GF-D8 (cell line): ENCODE measurements around the gene GLUL.
A peak's percentile ranks its signal among the peaks of the same experiment; 100 is the strongest.

ENCODE experiments used
- DNase-seq: peaks from one replicate; lab custom pipeline; 2025; lab: John Stamatoyannopoulos, UW

The GLUL gene

DNA sequence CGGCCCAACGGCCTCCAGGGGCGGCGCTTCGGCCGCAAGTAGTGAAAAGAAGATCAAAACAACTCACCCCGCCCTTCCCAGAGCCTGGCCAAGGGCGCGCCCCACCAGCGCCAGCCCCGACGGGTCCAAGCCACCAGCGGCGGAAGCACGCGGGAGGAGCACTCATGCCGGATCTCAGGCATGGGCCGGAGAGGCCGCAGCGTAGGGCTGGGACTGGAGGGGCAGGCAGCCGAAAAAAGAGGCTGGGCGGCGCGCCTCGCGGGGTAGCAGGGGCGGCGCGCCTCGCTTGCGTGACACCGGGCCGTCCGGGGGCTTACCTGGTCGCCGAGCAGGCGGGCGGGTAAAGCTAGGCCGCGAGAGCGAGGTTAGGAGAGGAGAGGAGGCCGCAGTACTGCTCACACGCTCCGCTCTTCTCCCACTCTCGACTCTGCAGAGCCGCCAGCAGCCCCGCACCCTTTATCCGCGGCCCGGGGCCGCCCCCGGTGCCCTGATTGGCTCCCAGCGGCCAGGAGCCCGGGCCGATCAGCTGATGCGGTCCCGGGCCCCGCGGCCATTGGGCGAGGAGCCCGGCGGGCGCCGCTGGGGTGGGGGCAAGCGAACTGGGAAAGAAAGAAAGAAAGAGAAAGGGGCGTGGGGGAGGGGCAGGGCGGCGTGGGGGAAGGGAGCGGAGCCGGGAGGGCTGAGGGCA lies at the start of gene GLUL:
Gene GLUL (minus strand): TSS at position 429 of the 688 bp plus-strand sequence. CDS start 3,053 bp downstream, outside the sequence.
- peak; percentile 72 for DNase-seq

DNA sequence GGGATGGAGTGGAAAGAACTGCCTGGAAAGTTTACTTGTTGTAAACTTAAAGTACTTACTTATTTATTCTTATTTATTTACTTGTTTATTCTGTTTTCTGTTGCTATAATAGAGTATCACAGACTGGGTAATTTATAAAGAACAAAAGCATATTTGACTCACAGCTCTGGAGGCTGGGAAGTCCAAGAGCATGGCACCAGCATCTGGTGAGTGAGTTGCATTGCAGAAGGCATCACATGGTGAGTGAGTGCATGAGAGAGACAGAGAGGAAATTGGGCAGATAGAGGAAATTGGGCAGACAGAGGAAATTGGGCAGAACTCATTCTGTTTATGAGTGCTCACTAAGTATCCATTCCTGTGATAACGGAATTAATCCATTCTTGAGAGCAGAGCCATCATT lies 46.7 kb upstream of the GLUL start:
- no peak for DNase-seq

DNA sequence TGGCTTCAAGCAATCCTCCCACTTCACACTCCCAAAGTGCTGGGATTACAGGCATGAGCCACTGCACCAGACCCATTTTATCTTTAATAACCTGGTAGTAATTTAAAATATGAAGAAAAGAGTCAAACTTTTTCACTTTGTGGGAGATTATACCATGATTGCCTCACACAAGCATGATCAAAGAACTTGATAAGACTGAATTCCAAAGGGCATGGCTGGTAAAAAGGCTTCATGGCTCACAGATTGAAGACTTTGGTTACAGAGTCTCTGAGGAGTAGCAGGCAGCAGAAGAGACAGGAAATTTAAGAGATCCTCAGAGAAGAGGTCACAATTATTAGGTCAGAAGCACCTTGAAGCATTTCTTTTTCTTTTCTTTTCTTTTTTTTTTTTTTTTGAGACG lies 42.0 kb upstream of the GLUL start:
- no peak for DNase-seq

DNA sequence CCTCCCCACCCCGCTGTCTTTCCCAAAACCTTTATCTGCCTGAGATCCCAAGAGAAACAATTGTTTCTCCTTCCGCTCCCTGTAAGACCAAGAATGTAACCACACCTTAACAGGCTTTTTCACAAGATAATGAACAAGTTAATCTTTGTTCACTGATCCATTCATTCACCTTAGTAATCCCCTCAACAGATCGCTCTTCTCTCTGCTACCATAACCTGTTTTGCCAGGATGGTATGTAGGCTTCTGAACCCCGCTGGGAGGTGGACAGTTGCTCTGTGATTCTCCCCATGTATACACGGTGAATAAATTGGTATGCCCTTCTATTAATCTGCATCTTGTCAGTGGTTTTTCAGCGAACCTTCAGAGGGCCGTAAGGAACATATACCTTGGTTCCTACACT lies 39.7 kb upstream of the GLUL start:
- no peak for DNase-seq

DNA sequence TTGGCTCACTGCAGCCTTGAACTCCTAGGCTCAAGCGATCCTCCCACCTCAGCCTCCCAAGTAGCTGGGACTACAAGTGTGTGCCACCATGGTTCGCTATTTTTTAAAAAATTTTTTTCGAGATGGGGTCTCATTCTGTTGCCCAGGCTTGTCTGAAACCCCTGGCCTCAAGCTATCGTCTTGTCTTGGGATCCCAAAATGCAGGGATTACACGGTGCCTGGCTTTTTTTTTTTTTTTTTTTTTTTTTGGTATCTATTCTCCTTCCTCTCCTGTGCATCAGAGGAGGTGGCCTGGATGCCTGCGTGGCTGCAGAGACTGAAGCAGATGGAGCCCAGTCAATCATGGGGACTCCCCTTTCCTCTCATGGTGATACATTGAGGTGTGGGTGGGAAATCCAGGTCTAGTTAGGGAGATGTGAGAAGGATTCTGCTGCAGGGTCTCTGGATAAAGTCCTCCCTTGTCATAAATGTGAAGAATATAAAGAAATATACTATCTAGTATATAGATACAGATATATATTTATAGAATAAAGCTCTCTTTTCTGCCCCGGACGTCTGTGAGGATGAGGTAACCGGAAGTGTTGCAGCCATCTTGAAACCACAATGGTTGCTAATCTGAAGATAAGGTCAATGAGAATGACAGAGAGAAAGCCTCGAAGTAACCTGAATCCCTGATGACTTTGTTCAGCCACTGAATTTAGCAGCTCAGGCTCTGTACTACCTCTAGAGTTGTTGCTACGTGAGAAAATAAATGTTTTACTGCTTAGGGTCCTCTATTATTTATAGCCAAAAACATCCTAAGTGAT lies 38.9 kb upstream of the GLUL start:
- DNase-seq, result peak; percentile 77

DNA sequence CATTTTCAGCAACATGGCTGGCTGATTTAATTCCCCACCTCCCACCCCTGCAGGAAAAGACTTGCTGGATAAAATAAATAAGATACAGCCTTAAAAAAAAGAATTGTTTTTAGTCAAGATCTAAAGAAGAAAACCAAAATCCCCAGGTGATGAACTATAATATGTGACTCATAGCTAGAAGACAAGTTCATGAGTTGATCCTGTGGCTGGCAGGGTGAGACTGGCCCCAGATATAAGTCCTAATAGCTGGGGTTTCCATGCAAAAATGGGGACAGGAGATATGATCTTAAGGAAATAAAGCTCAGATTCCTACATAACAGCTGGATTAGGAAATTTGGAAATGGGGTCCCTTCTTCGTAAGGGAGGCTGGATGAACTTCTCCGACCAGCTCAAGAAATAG lies 36.5 kb upstream of the GLUL start:
- DNase-seq, result no peak

DNA sequence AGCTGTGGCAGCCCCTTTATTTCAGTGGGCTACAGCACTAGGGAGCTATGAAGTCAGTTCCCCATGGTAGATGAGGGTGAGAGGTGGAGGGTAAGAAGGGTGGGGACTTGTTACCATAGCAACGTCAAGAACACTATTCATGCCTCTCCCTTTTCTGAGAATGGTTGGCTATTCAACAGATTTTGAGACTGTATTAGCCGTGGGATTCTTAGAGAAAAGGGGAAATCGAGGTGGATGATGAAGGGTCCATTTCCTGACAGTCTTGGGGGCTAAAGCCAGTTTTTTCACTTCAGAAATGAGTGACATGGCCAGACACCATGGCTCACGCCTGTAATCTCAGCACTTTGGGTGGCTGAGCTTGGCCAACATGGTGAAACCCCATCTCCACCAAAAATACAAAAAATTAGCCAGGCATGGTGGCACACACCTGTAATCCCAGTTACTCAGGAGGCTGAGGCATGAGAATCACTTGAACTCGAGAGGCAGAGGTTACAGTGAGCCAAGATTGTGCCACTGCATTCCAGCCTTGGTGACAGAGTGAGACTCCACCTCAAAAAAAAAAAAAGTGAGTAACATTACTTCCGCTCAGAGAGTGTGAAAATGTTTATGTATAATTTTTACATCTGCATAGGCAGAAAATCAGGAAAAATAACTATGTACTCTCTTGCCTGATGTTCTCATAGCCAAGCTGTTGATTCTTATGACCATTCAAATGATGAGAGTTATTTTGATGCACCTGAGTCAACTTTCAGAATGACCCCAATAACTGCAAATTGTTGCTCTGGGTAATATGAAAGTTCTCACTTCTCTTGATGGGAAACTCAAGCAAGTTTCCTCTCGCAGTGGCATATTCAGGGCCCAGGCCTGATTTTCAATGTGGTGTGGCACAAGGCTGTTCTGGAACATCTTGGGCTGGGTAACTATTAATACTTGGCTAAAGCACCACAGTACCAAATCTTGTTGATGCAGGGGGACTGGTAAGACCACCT lies 35.1 kb upstream of the GLUL start:
- DNase-seq, result no peak

DNA sequence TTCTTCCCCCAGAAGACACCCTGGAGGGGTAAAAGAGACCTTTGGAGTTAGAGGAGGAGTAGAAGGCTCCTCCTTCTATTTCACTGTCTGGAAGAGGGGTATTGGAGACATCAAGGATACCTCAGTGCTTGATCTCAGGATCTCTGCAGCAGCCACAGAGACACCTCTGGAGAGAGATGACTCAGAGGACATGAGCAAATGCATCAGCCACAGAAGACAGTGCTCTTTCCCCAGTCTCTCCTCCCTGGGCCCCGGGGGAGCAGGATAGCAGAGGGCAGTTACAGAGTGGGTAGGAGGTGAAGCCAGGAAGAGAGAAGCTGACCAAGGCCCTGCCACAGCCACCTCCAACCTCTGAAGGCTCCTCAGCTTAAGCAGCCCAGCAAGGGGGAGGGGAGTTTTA lies 24.2 kb upstream of the GLUL start:
- no peak for DNase-seq

DNA sequence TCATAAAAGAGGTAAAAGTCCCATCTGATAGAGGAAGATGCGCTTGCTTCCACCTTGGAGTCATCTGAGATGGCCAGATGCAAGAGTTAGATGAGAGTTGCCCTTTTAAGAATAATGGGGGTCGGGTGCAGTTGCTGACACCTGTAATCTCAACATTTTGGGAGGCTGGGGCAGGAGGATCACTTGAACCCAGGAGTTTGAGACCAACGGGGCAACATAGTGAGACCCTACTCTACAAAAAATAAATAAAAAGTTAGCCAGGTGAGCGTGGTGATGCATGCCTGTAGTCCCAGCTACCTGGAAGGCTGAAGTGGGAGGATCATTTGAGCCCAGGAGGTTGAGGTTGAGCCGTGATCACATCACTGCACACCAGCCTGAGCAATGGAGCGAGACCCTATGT lies 22.4 kb upstream of the GLUL start:
- no peak for DNase-seq

DNA sequence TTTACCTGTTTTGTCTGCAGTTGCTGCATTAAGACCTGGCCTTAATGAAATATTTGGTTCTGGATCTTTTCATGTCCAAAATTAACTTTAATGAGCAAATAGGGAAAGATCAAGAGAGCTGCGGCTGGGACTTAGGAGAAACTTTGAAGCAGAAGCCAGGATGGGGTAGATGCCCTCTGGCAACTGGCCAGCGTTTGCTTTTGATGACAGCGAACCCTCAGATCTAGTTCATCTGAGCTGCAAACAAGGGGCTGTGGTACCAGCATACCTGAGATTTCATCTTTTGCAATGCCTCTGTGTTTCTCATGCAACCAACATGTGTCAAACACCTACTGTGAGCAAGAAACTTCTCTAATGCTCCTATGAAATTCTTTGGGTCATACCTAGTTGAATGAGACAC lies 21.9 kb upstream of the GLUL start:
- no peak for DNase-seq

DNA sequence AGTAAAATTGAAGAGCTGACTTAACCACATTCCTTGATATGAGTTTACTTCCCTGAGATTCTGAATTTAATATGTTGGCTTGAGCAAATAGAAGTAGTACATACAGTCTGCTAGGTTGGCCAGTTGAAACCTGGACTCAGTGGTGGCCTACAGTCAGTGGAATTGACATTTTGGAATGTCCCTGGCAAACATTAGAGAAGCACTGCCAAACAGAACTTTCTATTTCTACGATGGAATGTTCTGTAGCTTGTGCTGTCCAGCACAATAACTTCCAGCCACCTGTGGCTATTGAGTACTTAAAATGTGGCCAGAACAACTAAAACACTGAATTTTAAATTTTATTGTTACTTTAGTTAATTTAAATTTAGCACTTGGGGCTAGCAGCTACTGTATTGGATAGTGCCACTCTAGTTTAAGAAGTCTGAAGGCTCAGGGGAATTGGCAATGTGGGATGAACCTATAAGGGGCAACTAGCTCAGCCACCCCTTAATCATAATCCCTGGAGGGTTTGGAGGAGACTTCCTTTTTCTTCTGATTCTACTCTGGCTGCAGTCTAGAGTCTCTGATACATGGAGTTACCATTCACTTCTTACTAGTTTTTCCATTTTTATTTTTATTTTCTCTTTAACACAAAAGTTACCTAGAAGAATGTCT lies 19.2 kb upstream of the GLUL start:
- no peak for DNase-seq

DNA sequence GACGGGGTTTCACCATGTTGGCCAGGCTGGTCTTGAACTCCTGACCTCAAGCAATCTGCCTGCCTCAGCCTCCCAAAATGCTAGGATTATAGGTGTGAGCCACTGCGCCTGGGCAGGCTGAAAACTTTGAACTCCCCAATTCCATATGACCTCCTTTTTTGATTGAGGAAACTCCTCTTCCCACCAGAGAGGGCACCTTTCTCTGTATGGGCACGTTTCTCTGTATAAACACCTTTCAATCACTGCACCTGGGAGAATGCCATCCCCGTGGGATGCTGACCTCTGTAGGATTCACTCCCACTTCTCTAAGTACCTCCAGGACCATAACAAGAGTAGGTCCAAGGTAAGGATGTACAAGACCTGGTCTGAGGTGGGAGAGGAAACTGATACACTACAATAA lies 18.5 kb upstream of the GLUL start:
- no peak for DNase-seq

DNA sequence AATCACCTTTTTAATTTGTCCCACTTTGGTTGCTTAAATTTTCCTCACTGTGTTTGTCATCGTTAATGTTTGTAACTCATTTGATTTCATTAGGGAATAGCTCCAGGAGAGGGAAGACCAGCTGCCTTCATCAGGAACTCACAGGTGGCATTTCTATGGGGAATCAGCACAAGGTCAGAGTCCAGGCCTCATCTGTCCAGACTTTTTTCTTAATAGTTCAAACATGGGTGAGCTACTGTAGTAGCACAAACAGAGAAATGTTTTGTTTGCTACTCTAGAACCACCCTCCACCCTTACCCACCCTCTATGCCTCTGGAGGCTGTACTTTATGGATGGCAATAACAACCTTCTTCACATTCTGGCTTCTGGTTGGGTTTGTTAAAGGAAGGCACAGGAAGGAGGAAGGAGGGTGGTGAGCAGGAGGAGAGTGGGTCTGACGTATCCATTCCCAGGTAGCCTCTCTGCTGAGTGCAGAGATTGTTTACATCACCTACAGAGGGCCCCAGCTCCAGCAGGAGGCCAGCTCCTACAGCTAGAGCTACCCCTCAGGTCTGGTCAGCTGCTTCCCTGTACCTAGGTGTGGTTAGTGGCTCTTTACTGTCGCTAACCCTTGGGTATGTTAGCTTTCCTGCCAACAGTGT lies 17.0 kb upstream of the GLUL start:
- no peak for DNase-seq

DNA sequence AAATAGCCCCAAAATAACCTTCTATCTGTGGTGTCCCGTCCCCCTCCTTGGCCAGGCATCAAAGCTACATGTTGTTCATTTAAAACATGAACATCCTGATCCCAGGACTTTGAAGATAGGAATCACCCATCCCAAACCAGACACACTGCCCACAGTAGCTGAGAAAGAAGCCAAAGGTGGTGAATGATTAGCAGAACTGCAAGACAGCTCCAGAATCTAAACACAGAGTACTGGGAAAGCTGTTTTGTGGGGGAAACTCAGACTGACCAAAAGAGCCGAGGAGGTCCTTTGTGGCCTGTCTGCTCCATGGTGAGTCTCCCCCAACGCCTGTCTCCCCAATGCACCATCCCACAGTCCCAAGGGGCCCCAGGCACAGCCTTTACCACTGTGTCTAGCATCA lies 16.1 kb upstream of the GLUL start:
- no peak for DNase-seq

DNA sequence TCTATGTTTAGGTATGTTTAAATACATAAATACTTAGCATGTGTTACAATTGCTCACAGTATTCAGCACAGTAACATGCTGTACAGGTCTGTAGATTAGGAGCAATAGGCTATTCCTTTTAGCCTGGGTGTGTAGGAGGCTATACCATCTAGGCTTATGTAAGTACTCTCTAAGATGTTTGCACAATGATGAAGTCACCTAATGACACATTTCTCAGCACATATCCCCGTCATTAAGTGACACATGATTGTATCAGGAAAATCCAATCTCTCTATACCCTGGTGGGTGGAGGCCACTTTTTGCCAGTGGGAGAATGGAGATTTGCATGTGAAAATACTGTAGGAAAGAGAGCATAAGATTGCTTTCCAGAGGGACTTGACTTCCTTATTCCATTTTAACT lies 14.4 kb upstream of the GLUL start:
- no peak for DNase-seq

DNA sequence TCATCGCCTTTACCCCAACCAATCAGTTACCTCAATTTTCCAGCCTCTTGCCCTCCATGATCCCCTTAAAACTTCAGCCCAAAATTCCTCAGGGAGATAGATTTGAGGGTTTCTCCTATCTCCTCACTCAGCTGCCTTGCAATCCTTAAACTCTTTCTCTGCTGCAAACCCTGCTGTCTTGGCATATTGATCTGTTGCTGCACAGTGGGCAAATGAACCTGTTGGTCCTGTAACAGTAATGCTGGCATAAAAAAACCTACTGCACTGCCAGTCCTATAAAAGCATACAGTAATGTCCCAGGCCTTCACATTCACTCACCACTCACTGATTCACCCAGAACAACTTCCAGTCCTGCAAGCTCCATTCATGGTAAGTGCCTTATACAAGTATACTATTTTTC lies 14.0 kb upstream of the GLUL start:
- DNase-seq, result no peak

DNA sequence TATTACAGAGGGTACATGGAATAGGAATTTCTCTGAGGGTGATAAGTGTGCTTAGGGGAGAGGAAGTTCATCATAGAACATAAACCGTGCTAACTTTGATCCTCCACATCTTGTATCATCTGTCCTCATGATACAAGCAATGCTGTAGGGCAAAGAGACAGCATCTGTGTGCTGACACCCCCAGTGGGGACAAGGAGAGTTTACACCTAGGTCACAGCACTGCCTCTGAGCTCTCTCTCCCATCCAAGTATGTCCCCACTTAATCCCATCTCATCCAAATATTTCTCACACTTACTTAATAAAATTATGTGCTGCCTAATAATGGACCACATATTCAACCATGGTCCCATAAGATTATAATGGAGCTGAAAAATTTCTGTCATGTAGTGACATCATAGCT lies 13.2 kb upstream of the GLUL start:
- no peak for DNase-seq

DNA sequence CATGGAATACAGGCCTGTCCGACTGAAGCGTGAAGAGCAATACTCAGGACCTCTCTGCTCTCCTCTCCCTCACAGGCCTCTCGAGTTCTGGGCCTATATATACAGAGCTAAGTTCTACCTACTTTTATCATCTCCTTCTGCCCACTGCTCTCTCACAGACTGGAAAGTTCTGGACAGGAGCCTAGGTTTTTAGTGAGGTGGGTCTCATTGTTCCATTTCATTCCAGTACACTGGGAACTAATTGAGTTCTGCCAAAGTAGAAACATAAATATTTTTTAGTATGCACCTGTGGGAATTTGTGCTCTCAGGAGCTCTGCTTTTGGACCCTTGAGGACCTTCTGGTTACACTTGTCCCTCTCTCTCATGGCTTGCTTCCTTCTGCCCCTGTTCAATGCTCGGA lies 9.0 kb upstream of the GLUL start, which contains the start of gene TEDDM1:
Gene TEDDM1 (minus strand): TSS at position 101 of the 400 bp plus-strand sequence. CDS start 182 bp downstream, outside the sequence.
- DNase-seq, result no peak

DNA sequence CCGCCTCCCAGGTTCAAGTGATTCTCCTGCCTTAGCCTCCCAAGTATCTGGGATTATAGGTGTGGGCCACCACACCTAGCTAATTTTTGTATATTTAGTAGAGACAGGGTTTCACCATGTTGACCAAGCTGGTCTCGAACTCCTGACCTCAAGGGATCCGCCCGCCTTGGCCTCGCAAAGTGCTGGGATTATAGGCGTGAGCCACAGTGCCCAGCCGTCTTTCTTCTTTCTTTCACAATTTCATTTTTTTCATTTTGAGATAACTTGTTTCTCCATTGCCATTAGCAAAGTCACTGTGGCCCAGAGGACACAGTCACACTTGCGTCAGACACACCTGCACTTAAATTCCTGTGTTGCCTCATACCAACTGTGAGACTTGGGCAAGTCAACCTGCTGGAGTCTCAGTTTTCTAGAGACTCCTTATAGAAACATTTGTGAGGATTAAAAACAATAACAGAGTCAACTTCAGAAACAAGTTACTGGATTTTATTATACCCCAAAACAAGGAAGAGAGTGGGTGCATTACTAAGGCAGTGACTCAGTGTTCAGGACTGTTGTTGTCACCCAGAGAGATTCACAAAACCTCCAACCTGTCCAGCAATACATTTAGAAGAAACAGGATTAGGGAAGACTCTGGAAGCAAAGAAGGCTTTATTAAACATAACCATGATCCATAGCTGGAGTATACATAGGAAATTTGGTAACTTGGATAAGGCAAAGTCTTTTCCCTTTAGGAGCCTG lies 6.2 kb upstream of the GLUL start:
- DNase-seq, result peak; percentile 71

DNA sequence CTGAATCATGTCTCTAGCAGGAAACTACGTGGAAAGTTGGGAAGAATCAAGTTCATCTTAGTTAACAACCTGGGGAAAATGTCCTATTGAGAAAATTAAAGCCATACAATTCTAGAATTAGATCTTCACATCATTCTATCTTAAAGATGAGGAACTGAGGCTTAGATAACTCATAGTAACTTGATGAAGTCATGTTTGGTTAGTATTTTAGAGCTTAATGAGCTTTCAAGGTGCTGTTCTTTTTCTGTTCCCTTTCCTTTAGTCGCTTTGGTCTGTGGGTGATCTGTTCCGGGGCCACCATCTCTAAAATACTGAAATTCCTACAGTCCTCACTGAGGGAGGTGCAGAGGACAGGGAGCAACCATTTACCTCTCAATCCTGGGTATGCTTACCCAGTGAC lies 4.3 kb upstream of the GLUL start:
- no peak for DNase-seq
